WTC11 (cell line): ENCODE results near the gene EHMT1. TPM values are rescaled to one million over a fixed set of nuclear protein-coding genes. Genes with fewer than 3 reads are reported as not detected.

ENCODE experiments used
- CREM ChIP-seq: sonication (generic); formaldehyde crosslinking; IDR thresholded peaks from 2 replicates; pipeline ENCODE4 v1.8.1; 2022; ENCODE audit warnings: mild to moderate bottlenecking, missing genetic modification reagents, moderate library complexity
- EMX1 ChIP-seq: fragments of 250-450 bp; sonication (Bioruptor Pico); IDR thresholded peaks from 2 replicates; pipeline ENCODE4 v1.8.0; 2021; ENCODE audit warnings: mild to moderate bottlenecking
- GABPB1 ChIP-seq: sonication (generic); formaldehyde crosslinking; IDR thresholded peaks from 2 replicates; pipeline ENCODE4 v1.8.1; 2023; ENCODE audit warnings: mild to moderate bottlenecking, missing genetic modification reagents
- KAT7 ChIP-seq: sonication (generic); formaldehyde crosslinking; IDR thresholded peaks from 2 replicates; pipeline ENCODE4 v1.8.1; 2023; ENCODE audit warnings: missing genetic modification reagents, mild to moderate bottlenecking, borderline replicate concordance
- MYBL2 ChIP-seq: sonication (generic); formaldehyde crosslinking; IDR thresholded peaks from 2 replicates; pipeline ENCODE4 v1.8.1; 2023; ENCODE audit warnings: mild to moderate bottlenecking, moderate library complexity, missing genetic modification reagents
- NFE2L1 ChIP-seq: sonication (generic); formaldehyde crosslinking; IDR thresholded peaks from 2 replicates; pipeline ENCODE4 v1.8.1; 2023; ENCODE audit warnings: missing genetic modification reagents
- NR1H2 ChIP-seq: sonication (generic); formaldehyde crosslinking; IDR thresholded peaks from 2 replicates; pipeline ENCODE4 v1.9.0; 2021; ENCODE audit warnings: mild to moderate bottlenecking, moderate library complexity, missing genetic modification reagents
- NR3C1 ChIP-seq: sonication (generic); formaldehyde crosslinking; conservative IDR thresholded peaks from 2 replicates; pipeline ENCODE4 v1.8.1; 2023; ENCODE audit warnings: low read depth, mild to moderate bottlenecking, missing genetic modification reagents
- OVOL2 ChIP-seq: fragments of 250-450 bp; sonication (Bioruptor Pico); IDR thresholded peaks from 2 replicates; pipeline ENCODE4 v1.9.0; 2021; ENCODE audit warnings: mild to moderate bottlenecking, borderline replicate concordance
- SMAD3 ChIP-seq: sonication (generic); formaldehyde crosslinking; IDR thresholded peaks from 2 replicates; pipeline ENCODE4 v1.8.0; 2022; ENCODE audit warnings: missing genetic modification reagents, mild to moderate bottlenecking, borderline replicate concordance
- TCF7 ChIP-seq: sonication (generic); formaldehyde crosslinking; IDR thresholded peaks from 2 replicates; pipeline ENCODE4 v1.8.0; 2022; ENCODE audit warnings: mild to moderate bottlenecking, low read depth, missing genetic modification reagents, moderate library complexity
- TEAD1 ChIP-seq: sonication (generic); formaldehyde crosslinking; IDR thresholded peaks from 2 replicates; pipeline ENCODE4 v1.8.0; 2022; ENCODE audit warnings: mild to moderate bottlenecking, missing genetic modification reagents
- TEAD4 ChIP-seq: sonication (generic); formaldehyde crosslinking; IDR thresholded peaks from 2 replicates; pipeline ENCODE4 v1.8.0; 2022; ENCODE audit warnings: mild to moderate bottlenecking, missing genetic modification reagents
- TP53 ChIP-seq: sonication (generic); formaldehyde crosslinking; IDR thresholded peaks from 2 replicates; pipeline ENCODE4 v1.8.1; 2023; ENCODE audit warnings: mild to moderate bottlenecking, missing genetic modification reagents
- ZNF121 ChIP-seq: sonication (generic); formaldehyde crosslinking; IDR thresholded peaks from 2 replicates; pipeline ENCODE4 v1.8.0; 2023; ENCODE audit warnings: missing genetic modification reagents
- ZNF138 ChIP-seq: sonication (generic); formaldehyde crosslinking; conservative IDR thresholded peaks from 2 replicates; pipeline ENCODE4 v1.8.1; 2022; ENCODE audit warnings: mild to moderate bottlenecking, moderate library complexity, missing genetic modification reagents
- ZNF396 ChIP-seq: fragments of 250-450 bp; sonication (Bioruptor Pico); IDR thresholded peaks from 2 replicates; pipeline ENCODE4 v1.8.0; 2021; ENCODE audit warnings: mild to moderate bottlenecking, moderate library complexity, borderline replicate concordance
- total RNA-seq: library from RNA; stranded (reverse); gene quantifications from 3 replicates; pipeline ENCODE4 v1.2.3, GENCODE V29; 2021
- TF ChIP-seq, protein P1 (sequence below): sonication (generic); formaldehyde crosslinking; IDR thresholded peaks from 2 replicates; pipeline ENCODE4 v1.8.0; 2022; ENCODE audit warnings: mild to moderate bottlenecking, missing genetic modification reagents
- TF ChIP-seq, protein P2 (sequence below): sonication (generic); formaldehyde crosslinking; conservative IDR thresholded peaks from 2 replicates; pipeline ENCODE4 v1.8.1; 2023; ENCODE audit warnings: mild to moderate bottlenecking, low read depth, missing genetic modification reagents, moderate library complexity
- TF ChIP-seq, protein P3 (sequence below): sonication (generic); formaldehyde crosslinking; IDR thresholded peaks from 2 replicates; pipeline ENCODE4 v1.8.0; 2023; ENCODE audit warnings: missing genetic modification reagents, mild to moderate bottlenecking, borderline replicate concordance
- TF ChIP-seq, protein P4 (sequence below): sonication (generic); formaldehyde crosslinking; IDR thresholded peaks from 2 replicates; pipeline ENCODE4 v1.8.1; 2022; ENCODE audit warnings: low read depth, mild to moderate bottlenecking, moderate library complexity, missing genetic modification reagents, borderline replicate concordance
- TF ChIP-seq, protein P5 (sequence below): fragments of 250-450 bp; sonication (Bioruptor Pico); conservative IDR thresholded peaks from 2 replicates; pipeline ENCODE4 v1.9.0; 2021; ENCODE audit warnings: mild to moderate bottlenecking
- TF ChIP-seq, protein P6 (sequence below): fragments of 250-450 bp; sonication (Bioruptor Pico); IDR thresholded peaks from 2 replicates; pipeline ENCODE4 v1.9.0; 2021; ENCODE audit warnings: mild to moderate bottlenecking, borderline replicate concordance

The EHMT1 gene
- total RNA-seq, 1 experiment from 2014 or later, result 170 TPM

DNA sequence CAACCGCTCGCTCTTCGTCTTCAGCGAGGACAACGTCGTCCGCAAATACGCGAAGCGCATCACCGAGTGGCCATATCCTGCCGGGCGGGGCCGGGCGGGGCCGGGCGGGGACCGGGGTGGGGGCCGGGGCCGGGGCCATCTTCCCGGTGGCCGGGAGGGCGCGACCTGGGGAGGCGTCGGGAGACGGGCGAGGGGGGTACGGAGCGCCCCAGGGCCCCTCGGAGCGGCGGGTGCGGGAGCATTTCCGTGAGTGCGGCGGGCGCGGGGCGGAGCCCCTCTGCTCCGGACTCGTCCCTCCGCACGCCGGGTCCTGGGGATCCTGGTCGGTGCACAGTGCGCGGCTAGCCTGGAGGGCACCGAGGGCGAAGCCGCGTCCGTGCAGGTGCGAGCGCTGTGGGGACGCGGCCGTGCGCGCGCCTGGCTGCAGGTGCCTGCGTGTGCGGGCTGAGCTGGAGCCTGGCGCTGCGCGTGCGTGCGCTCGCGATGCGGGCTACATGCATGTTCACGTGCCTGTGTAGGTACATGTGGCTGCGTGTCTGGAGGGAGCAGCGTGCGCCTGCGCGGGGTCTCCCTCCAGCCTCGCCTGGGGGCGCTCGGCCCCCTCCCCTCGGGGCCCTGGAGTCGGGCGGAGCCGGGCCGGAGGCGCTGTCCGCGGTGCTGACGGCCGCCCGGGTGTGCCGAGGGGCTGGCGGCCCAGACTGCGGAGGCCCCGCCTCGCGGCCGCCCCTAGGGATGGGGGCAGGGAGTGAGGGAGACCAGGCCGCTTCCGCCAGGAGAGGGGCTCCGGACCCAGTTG, 259.5 kb downstream of the EHMT1 start (continued):
- TF ChIP-seq ZNF138 (peak; percentile 95), OVOL2 (CRISPR knock-in tag) (no peak), MYBL2 (CRISPR knock-in tag) (peak; percentile 88), NR3C1 (CRISPR knock-in tag) (peak; percentile 85; the same call in 1 of the 2 replicates), EMX1 (CRISPR knock-in tag) (peak; percentile 56; the same call in 1 of the 2 replicates), KAT7 (peak; percentile 99), ZNF121 (CRISPR knock-in tag) (peak; percentile 47; the same call in 1 of the 2 replicates), NFE2L1 (peak; percentile 95; the same call in 1 of the 2 replicates), TEAD4 (peak; percentile 83; the same call in 1 of the 2 replicates), TP53 (CRISPR knock-in tag) (peak; percentile 97), ZNF396 (CRISPR knock-in tag) (no peak), TCF7 (CRISPR knock-in tag) (peak; percentile 93), CREM (CRISPR knock-in tag) (peak; percentile 87; the same call in 1 of the 2 replicates), GABPB1 (CRISPR knock-in tag) (no peak), TEAD1 (CRISPR knock-in tag) (peak; percentile 98), SMAD3 (CRISPR knock-in tag) (peak; percentile 94), NR1H2 (CRISPR knock-in tag) (peak; percentile 35; the same call in 1 of the 2 replicates)
- TF ChIP-seq, protein P1, sequence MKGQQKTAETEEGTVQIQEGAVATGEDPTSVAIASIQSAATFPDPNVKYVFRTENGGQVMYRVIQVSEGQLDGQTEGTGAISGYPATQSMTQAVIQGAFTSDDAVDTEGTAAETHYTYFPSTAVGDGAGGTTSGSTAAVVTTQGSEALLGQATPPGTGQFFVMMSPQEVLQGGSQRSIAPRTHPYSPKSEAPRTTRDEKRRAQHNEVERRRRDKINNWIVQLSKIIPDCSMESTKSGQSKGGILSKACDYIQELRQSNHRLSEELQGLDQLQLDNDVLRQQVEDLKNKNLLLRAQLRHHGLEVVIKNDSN (CRISPR knock-in tag), result peak; percentile 74
- TF ChIP-seq, protein P2, sequence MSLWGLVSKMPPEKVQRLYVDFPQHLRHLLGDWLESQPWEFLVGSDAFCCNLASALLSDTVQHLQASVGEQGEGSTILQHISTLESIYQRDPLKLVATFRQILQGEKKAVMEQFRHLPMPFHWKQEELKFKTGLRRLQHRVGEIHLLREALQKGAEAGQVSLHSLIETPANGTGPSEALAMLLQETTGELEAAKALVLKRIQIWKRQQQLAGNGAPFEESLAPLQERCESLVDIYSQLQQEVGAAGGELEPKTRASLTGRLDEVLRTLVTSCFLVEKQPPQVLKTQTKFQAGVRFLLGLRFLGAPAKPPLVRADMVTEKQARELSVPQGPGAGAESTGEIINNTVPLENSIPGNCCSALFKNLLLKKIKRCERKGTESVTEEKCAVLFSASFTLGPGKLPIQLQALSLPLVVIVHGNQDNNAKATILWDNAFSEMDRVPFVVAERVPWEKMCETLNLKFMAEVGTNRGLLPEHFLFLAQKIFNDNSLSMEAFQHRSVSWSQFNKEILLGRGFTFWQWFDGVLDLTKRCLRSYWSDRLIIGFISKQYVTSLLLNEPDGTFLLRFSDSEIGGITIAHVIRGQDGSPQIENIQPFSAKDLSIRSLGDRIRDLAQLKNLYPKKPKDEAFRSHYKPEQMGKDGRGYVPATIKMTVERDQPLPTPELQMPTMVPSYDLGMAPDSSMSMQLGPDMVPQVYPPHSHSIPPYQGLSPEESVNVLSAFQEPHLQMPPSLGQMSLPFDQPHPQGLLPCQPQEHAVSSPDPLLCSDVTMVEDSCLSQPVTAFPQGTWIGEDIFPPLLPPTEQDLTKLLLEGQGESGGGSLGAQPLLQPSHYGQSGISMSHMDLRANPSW, result peak; percentile 89; the same call in 1 of the 2 replicates
- TF ChIP-seq, protein P3, sequence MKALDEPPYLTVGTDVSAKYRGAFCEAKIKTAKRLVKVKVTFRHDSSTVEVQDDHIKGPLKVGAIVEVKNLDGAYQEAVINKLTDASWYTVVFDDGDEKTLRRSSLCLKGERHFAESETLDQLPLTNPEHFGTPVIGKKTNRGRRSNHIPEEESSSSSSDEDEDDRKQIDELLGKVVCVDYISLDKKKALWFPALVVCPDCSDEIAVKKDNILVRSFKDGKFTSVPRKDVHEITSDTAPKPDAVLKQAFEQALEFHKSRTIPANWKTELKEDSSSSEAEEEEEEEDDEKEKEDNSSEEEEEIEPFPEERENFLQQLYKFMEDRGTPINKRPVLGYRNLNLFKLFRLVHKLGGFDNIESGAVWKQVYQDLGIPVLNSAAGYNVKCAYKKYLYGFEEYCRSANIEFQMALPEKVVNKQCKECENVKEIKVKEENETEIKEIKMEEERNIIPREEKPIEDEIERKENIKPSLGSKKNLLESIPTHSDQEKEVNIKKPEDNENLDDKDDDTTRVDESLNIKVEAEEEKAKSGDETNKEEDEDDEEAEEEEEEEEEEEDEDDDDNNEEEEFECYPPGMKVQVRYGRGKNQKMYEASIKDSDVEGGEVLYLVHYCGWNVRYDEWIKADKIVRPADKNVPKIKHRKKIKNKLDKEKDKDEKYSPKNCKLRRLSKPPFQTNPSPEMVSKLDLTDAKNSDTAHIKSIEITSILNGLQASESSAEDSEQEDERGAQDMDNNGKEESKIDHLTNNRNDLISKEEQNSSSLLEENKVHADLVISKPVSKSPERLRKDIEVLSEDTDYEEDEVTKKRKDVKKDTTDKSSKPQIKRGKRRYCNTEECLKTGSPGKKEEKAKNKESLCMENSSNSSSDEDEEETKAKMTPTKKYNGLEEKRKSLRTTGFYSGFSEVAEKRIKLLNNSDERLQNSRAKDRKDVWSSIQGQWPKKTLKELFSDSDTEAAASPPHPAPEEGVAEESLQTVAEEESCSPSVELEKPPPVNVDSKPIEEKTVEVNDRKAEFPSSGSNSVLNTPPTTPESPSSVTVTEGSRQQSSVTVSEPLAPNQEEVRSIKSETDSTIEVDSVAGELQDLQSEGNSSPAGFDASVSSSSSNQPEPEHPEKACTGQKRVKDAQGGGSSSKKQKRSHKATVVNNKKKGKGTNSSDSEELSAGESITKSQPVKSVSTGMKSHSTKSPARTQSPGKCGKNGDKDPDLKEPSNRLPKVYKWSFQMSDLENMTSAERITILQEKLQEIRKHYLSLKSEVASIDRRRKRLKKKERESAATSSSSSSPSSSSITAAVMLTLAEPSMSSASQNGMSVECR (CRISPR knock-in tag), result peak; percentile 98
- TF ChIP-seq, protein P4, sequence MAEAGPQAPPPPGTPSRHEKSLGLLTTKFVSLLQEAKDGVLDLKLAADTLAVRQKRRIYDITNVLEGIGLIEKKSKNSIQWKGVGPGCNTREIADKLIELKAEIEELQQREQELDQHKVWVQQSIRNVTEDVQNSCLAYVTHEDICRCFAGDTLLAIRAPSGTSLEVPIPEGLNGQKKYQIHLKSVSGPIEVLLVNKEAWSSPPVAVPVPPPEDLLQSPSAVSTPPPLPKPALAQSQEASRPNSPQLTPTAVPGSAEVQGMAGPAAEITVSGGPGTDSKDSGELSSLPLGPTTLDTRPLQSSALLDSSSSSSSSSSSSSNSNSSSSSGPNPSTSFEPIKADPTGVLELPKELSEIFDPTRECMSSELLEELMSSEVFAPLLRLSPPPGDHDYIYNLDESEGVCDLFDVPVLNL (CRISPR knock-in tag), result peak; percentile 83; the same call in 1 of the 2 replicates
- TF ChIP-seq, protein P5, sequence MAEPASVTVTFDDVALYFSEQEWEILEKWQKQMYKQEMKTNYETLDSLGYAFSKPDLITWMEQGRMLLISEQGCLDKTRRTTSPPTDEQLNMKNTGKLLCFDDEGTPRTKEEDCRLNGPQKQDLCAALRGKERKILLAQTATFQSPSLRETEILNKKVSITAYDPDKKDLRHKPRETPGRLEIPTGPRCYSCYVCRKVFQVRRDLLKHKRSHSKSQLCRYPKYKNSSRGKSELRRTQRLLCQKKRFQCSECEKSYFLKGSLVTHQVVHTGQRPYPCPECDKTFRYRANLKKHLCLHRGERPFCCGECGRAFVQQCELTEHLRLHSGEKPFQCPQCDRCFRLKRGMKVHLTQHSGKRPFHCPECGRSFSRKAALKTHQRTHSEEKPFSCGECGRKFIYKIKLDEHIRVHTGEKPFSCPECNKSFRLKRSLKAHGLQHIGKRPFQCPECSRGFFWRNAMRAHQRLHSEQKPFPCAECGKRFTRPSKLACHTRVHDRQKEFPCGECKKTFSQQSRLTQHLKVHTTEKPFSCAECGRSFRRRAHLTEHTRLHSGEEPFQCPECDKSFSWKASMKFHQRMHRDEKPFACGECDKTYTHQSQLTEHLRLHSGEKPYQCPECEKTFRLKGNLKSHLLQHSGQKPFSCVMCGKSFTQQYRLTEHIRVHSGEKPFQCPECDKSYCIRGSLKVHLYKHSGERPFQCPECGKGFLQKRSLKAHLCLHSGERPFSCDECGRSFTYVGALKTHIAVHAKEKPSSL (CRISPR knock-in tag), result no peak
- TF ChIP-seq, protein P6, sequence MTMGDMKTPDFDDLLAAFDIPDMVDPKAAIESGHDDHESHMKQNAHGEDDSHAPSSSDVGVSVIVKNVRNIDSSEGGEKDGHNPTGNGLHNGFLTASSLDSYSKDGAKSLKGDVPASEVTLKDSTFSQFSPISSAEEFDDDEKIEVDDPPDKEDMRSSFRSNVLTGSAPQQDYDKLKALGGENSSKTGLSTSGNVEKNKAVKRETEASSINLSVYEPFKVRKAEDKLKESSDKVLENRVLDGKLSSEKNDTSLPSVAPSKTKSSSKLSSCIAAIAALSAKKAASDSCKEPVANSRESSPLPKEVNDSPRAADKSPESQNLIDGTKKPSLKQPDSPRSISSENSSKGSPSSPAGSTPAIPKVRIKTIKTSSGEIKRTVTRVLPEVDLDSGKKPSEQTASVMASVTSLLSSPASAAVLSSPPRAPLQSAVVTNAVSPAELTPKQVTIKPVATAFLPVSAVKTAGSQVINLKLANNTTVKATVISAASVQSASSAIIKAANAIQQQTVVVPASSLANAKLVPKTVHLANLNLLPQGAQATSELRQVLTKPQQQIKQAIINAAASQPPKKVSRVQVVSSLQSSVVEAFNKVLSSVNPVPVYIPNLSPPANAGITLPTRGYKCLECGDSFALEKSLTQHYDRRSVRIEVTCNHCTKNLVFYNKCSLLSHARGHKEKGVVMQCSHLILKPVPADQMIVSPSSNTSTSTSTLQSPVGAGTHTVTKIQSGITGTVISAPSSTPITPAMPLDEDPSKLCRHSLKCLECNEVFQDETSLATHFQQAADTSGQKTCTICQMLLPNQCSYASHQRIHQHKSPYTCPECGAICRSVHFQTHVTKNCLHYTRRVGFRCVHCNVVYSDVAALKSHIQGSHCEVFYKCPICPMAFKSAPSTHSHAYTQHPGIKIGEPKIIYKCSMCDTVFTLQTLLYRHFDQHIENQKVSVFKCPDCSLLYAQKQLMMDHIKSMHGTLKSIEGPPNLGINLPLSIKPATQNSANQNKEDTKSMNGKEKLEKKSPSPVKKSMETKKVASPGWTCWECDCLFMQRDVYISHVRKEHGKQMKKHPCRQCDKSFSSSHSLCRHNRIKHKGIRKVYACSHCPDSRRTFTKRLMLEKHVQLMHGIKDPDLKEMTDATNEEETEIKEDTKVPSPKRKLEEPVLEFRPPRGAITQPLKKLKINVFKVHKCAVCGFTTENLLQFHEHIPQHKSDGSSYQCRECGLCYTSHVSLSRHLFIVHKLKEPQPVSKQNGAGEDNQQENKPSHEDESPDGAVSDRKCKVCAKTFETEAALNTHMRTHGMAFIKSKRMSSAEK (CRISPR knock-in tag), result no peak
